Rectal smooth muscle tissue (tissue), 1 donor: ENCODE data around the gene CDH16.

Experiments used
- H3K27ac ChIP-seq: one replicate; pipeline ENCODE4 v1.7.0; 2013; ENCODE audit warnings: low read depth, low read length, inconsistent platforms
- H3K27me3 ChIP-seq: one replicate; pipeline ENCODE4 v1.7.0; 2013; ENCODE audit warnings: low read length; ENCODE audit not compliant: control insufficient read depth, insufficient read depth
- H3K36me3 ChIP-seq: one replicate; pipeline ENCODE4 v1.7.0; 2013; ENCODE audit warnings: low read length; ENCODE audit not compliant: control insufficient read depth, insufficient read depth
- H3K4me1 ChIP-seq: one replicate; pipeline ENCODE4 v1.7.0; 2013; ENCODE audit warnings: low read length; ENCODE audit not compliant: control insufficient read depth, insufficient read depth
- H3K4me3 ChIP-seq: one replicate; pipeline ENCODE4 v1.7.0; 2013; ENCODE audit warnings: low read length
- H3K9ac ChIP-seq: one replicate; pipeline ENCODE4 v1.7.0; 2013; ENCODE audit warnings: low read length

CDH16 gene

DNA sequence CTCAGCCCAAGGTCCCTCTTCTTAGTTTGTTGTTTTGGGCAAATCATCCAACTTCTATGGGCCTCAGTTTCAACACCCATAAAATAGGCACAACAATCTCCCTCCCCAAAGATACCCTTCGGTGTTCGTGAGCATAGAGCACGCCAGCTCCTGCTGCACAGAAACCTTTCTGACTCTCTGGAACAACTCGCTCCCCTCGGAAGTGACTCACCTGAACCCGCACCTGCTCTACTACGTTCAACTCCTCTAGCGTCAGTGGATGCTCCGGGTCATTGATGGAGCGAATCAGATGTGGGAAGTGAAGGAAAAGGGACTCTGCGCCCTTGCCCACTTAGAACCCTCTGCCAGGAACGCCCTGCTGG is 15.1 kb upstream of the CDH16 start:
- peak overlapping the region; percentile 77 for H3K9ac ChIP-seq
- no peaks in the 10 kb centered on the region for H3K27me3 ChIP-seq
- H3K4me1 ChIP-seq, result peaks cover 18% of the 10 kb centered on the region
- peak overlapping the region; percentile 85 for H3K4me3 ChIP-seq
- H3K36me3 ChIP-seq, result peaks cover 5% of the 10 kb centered on the region
- H3K27ac ChIP-seq, result peak overlapping the region; percentile 86

GRCh38 chr16:66932076-66932475 is 13.4 kb upstream of the CDH16 start:
- Histone ChIP-seq H3K27ac (no peak overlapping the region), H3K9ac (no peak overlapping the region), H3K36me3 (no peaks in the 10 kb centered on the region), H3K27me3 (no peaks in the 10 kb centered on the region), H3K4me1 (peaks cover 18% of the 10 kb centered on the region), H3K4me3 (no peak overlapping the region)

DNA sequence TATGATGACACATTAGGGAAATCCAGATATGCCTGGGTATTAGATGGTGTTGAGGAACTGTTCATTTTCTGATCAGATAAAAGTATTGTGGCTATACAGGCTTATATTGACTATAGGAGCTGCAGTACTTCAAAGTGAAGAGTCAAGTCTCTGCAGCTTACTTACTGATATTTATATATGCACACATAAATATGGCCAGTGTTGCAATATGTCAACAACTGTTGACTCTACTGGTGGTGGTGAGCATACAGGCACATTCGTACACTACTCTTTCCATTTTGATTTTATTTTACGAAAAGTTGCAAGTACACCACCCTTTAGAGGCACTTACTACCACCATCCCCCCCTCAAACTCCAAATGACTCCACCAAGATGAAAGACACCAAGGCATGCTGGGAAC is 13.0 kb upstream of the CDH16 start:
- Histone ChIP-seq H3K4me3 (no peak overlapping the region), H3K4me1 (peaks cover 18% of the 10 kb centered on the region), H3K36me3 (no peaks in the 10 kb centered on the region), H3K27ac (no peak overlapping the region), H3K9ac (no peak overlapping the region), H3K27me3 (no peaks in the 10 kb centered on the region)

DNA sequence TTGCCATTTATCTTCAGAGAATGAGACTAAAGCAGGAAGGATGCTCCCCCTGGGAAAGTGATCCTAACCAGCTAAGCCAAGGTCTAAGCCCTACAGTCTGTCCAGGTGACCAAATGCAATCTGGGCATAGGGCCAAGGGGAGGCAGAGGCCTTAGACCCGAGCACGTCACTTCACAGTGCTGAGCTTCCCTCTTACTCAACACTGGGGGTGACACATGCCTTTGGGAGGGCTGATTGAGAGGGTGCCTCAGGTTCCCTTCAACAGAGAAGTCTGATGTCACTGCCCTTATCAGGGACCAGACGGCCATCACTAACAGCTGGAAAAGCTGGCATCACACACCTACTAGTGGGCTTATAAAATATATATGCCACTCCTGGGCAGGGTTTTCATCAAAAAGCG is 11.5 kb upstream of the CDH16 start:
- no peaks in the 10 kb centered on the region for H3K27me3 ChIP-seq
- no peaks in the 10 kb centered on the region for H3K36me3 ChIP-seq
- H3K27ac ChIP-seq, result no peak overlapping the region
- H3K4me3 ChIP-seq, result no peak overlapping the region
- H3K9ac ChIP-seq, result no peak overlapping the region
- peaks cover 11% of the 10 kb centered on the region for H3K4me1 ChIP-seq

GRCh38 chr16:66928702-66929388 is 10.2 kb upstream of the CDH16 start:
- H3K27ac ChIP-seq, result no peak overlapping the region

GRCh38 chr16:66927918-66928649 is 9.4 kb upstream of the CDH16 start:
- Histone ChIP-seq H3K4me1 (peaks cover 9% of the 10 kb centered on the region), H3K27ac (no peak overlapping the region), H3K36me3 (no peaks in the 10 kb centered on the region), H3K4me3 (no peak overlapping the region), H3K27me3 (no peaks in the 10 kb centered on the region), H3K9ac (no peak overlapping the region)

More at GRCh38 chr16:66928702-66929388, 10.2 kb upstream of the CDH16 start:
- Histone ChIP-seq H3K4me3 (no peak overlapping the region), H3K9ac (no peak overlapping the region), H3K27me3 (no peaks in the 10 kb centered on the region), H3K4me1 (peaks cover 10% of the 10 kb centered on the region), H3K36me3 (no peaks in the 10 kb centered on the region)

- Histone ChIP-seq H3K4me3 (no peak overlapping the region), H3K9ac (no peak overlapping the region), H3K27me3 (no peaks in the 10 kb centered on the region), H3K27ac (peak overlapping the region; percentile 87), H3K36me3 (no peaks in the 10 kb centered on the region), H3K4me1 (peaks cover 12% of the 10 kb centered on the region)
These were observed 8.3 kb upstream of the CDH16 start for GRCh38 chr16:66926961-66927436.

GRCh38 chr16:66926171-66926947 is 7.7 kb upstream of the CDH16 start:
- H3K4me1 ChIP-seq, result peaks cover 12% of the 10 kb centered on the region
- no peak overlapping the region for H3K4me3 ChIP-seq
- no peaks in the 10 kb centered on the region for H3K27me3 ChIP-seq
- peak overlapping the region; percentile 87 for H3K27ac ChIP-seq
- H3K36me3 ChIP-seq, result no peaks in the 10 kb centered on the region
- H3K9ac ChIP-seq, result no peak overlapping the region

DNA sequence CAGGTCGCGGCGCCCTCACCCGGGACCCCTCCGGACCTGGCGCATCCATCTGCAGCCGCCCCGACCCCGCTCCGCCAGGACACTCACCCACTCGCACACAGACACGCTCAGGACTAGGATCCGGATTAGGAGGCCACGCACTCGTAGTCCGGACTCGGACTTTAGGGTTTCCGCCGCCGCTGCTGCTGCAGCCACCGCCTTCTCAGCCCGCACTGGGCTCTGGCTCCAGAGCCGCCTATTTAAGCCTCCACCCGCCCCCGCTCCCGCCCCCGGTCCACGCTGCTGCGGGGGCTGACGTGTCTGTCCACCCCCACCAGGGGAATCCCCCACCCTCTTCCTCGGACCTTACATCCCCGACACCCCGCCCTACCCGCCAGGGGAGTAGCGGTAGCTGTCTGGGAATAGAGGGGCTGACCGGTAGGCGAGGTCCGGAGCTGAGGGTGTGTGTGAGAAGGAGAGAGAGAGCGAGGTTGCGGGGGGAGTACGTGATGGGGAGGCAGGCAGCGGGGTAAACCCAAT is 6.7 kb upstream of the CDH16 start, which contains the start of gene RRAD:
Gene RRAD (minus strand): TSS at position 214 of the 519 bp plus-strand sequence. CDS start 356 bp downstream, outside the sequence.
- Histone ChIP-seq H3K4me1 (peaks cover 12% of the 10 kb centered on the region), H3K27me3 (no peaks in the 10 kb centered on the region), H3K27ac (peak within 1 kb of the TSS; percentile 87), H3K4me3 (peak within 1 kb of the TSS; percentile 68), H3K36me3 (no peaks in the 10 kb centered on the region), H3K9ac (no peak within 1 kb of the TSS)

DNA sequence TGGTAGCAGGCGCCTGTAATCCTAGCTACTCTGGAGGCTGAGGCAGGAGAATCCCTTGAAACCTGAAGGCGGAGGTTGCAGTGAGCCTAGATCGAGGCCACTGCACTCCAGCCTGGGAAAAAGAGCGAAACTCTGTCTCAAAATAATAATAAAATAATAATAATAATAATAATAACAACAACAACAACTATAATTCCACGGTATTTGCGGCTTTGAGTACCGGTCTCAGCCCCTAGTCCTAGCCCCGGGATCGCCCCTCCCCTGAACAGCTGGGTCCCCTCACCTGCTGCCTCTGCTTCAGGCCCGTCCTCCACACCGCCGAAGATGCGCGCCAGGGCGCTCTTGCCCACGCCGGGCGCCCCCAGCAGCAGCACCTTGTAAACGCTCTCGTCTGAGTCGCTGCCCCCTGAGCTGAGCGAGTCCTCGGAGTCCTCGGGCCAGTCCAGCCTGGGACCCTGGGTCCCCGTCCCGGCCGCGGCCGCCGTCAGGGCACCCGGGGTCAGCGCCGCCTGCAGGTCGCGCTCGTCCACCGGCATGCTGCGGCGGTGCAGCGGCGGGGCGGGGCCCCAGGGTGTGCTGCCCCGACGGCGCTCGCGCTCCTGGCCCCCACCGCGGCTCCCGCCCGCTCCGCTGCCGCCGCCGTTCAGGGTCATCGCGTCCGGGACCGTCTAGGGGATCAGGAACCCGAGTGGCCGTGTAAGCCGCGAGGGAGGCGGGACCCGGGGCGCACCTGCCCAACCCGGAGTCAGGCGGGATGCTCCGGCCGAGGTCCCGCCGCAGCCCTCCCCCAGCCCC is 6.0 kb upstream of the CDH16 start:
- peaks cover 12% of the 10 kb centered on the region for H3K4me1 ChIP-seq

DNA sequence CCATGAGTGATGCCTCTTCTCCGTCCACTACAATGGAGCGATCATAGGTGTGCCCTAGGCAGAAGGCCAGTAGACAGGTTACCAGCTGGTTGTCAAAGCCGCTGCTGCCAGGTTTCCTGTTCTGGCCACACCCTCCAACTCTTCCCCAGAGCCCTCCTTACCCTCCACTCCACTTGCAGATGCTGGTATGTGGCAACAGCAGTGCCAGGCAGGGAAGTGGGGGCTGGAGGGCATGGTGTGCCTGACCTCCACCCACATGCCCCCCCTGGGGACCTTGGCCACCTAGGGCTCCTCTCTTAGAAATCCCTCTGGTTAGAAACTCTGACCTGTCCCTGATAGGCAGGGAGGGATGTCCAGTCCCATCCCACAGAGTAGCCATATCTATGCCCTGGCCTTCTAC is 5.2 kb upstream of the CDH16 start:
- H3K4me1 ChIP-seq, result peaks cover 12% of the 10 kb centered on the region
- peak overlapping the region; percentile 38 for H3K27ac ChIP-seq

More for the DNA sequence above, 6.0 kb upstream of the CDH16 start:
- H3K27me3 ChIP-seq, result no peaks in the 10 kb centered on the region
- no peak overlapping the region for H3K9ac ChIP-seq
- H3K4me3 ChIP-seq, result peak overlapping the region; percentile 68
- peak overlapping the region; percentile 87 for H3K27ac ChIP-seq
- H3K36me3 ChIP-seq, result no peaks in the 10 kb centered on the region

More for the DNA sequence above, 5.2 kb upstream of the CDH16 start:
- Histone ChIP-seq H3K4me3 (peak overlapping the region; percentile 39), H3K9ac (no peak overlapping the region), H3K27me3 (no peaks in the 10 kb centered on the region), H3K36me3 (no peaks in the 10 kb centered on the region)
